Large intestine (tissue), 3 donors: ENCODE measurements around the gene ZBTB25. TPM values are rescaled to one million over a fixed set of nuclear protein-coding genes. Genes with fewer than 3 reads are reported as not detected.

Source experiments
- DNase-seq, 2 donors: peaks; one replicate each; pipeline versions ENCODE4 v3.0.0 to v3.0.0-alpha.2; 2013
- H3K27ac ChIP-seq: one replicate; pipeline ENCODE4 v1.5.1; 2013; ENCODE audit warnings: low read length
- H3K27me3 ChIP-seq: 2 replicates; pipeline ENCODE4 v1.6.1; 2013; ENCODE audit warnings: low read length; ENCODE audit not compliant: control insufficient read depth, insufficient read depth
- H3K36me3 ChIP-seq: 2 replicates; pipeline ENCODE4 v1.6.1; 2013; ENCODE audit warnings: low read length; ENCODE audit not compliant: control insufficient read depth, insufficient read depth
- H3K4me1 ChIP-seq: one replicate; pipeline ENCODE4 v1.6.1; 2013; ENCODE audit warnings: low read length; ENCODE audit not compliant: control insufficient read depth, insufficient read depth
- H3K4me3 ChIP-seq: one replicate; pipeline ENCODE4 v1.5.1; 2013; ENCODE audit warnings: low read length
- H3K9me3 ChIP-seq: one replicate; pipeline ENCODE4 v1.6.1; 2013; ENCODE audit warnings: mild to moderate bottlenecking, low read depth, low read length, moderate library complexity; ENCODE audit not compliant: control insufficient read depth
- WGBS: methylation state at CpG from one replicate; pipeline ENCODE4 v1.1.5; 2013; ENCODE audit warnings: low lambda C conversion rate; ENCODE audit not compliant: insufficient coverage; 5-methylcytosine and 5-hydroxymethylcytosine counted together
- polyA plus RNA-seq: library from polyadenylated mRNA; unstranded; fragments of 120-200 nt; gene quantifications from one replicate; pipeline ENCODE4 v1.2.1, GENCODE V29; 2013

ZBTB25 gene
- polyA plus RNA-seq, 1 donor: 11.0 TPM

- peak; percentile 78 to 88 for DNase-seq
- no CpG with 5 or more reads among the region's 63 CpGs for WGBS
- peaks cover 38% of the 10 kb centered on the region for H3K4me1 ChIP-seq
These were observed 765 bp upstream of the ZBTB25 start, which contains the start of gene ZBTB1 for GRCh38 chr14:64504310-64504896. Gene ZBTB1 (plus strand): TSS chr14:64504770. CDS start chr14:64521505, 16,735 bp downstream.

GRCh38 chr14:64502887-64503433, 678 bp downstream of the ZBTB25 start:
- WGBS: 0% methylated on average over 2 of the region's 29 CpGs
- peaks cover 38% of the 10 kb centered on the region for H3K4me1 ChIP-seq

More at GRCh38 chr14:64504310-64504896, 765 bp upstream of the ZBTB25 start, which contains the start of gene ZBTB1:
- Histone ChIP-seq H3K36me3 (no peaks in the 10 kb centered on the region), H3K27ac (peak within 1 kb of the TSS; percentile 99), H3K27me3 (no peaks in the 10 kb centered on the region), H3K4me3 (peak within 1 kb of the TSS; percentile 85), H3K9me3 (peaks cover 3% of the 10 kb centered on the region)

GRCh38 chr14:64502456-64502855, 1.2 kb downstream of the ZBTB25 start:
- 0% methylated on average over 1 of the region's 6 CpGs for WGBS
- peak overlapping the region; percentile 99 for H3K27ac ChIP-seq
- no peaks in the 10 kb centered on the region for H3K36me3 ChIP-seq
- no peaks in the 10 kb centered on the region for H3K27me3 ChIP-seq
- DNase-seq: peak in 1 of 2 donors; percentile 16
- peak overlapping the region; percentile 85 for H3K4me3 ChIP-seq
- peaks cover 38% of the 10 kb centered on the region for H3K4me1 ChIP-seq
- H3K9me3 ChIP-seq: peaks cover 3% of the 10 kb centered on the region

More at GRCh38 chr14:64502887-64503433, 678 bp downstream of the ZBTB25 start:
- Histone ChIP-seq H3K36me3 (no peaks in the 10 kb centered on the region), H3K9me3 (peaks cover 3% of the 10 kb centered on the region), H3K27ac (peak overlapping the region; percentile 99), H3K4me3 (peak overlapping the region; percentile 85), H3K27me3 (no peaks in the 10 kb centered on the region)
- peak; percentile 27 to 73 for DNase-seq

DNA sequence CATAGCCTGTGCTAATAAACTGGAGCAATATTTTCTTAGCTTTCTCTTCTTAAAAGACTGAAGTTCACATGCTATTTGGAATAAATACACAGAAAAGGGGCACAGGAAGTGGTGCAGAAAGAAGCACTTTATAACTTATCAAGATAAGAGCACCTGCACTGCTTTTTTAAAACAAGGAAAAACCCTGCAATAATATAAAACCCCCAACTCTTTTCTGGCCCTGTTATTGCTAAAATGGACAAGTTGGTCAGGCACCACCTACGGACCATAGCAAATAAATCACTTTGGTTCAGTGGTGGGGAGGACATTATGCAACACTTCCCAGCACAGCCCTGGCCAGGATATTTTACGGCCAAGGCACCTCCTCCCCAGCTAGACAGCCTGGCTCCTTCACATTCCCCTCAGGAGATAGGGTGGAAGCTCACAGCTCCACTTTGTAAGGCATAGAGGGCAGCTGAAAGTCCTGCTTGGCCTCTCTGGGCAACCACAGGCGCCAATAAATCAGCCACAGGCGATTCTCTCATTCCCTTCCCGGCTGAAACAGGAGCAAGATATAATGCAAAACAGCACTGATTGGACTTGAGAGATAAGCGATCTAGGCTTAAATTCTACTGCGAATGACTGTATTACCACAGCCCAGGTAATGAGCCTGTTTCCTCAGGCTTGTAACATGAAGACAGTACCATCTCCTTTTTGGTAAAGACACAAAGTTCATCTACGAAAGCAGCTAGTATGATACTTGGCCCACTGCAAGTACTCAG, 2.0 kb downstream of the ZBTB25 start:
- H3K4me3 ChIP-seq: peak overlapping the region; percentile 11
- peaks cover 34% of the 10 kb centered on the region for H3K4me1 ChIP-seq
- H3K27ac ChIP-seq: peak overlapping the region; percentile 99
- DNase-seq: peak; percentile 43 to 76
- H3K36me3 ChIP-seq: no peaks in the 10 kb centered on the region
- no CpG with 5 or more reads among the region's 8 CpGs for WGBS
- no peaks in the 10 kb centered on the region for H3K27me3 ChIP-seq
- peaks cover 3% of the 10 kb centered on the region for H3K9me3 ChIP-seq

DNA sequence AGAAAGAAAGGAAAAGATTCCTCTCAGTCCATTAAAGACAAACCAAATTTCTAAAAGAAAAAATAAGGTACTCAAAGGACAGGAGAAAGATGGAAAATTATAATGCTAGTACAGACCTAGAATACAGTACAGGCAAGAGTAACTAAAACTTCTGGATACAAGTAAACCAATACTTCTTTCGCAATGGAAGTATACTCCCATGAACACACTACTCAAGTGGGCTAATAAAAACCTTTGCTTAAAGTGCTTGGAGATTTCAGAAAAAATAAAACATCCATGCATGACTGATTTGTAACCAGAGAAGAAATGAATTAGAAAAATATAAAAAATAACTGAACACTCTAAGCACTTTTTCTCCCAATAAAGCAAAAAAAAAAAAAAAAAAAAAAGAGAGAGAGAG, 3.5 kb downstream of the ZBTB25 start:
- Histone ChIP-seq H3K9me3 (peaks cover 3% of the 10 kb centered on the region), H3K4me1 (peaks cover 28% of the 10 kb centered on the region), H3K27me3 (no peaks in the 10 kb centered on the region), H3K4me3 (no peak overlapping the region), H3K36me3 (no peaks in the 10 kb centered on the region), H3K27ac (no peak overlapping the region)
- no CpG with 5 or more reads among the region's 1 CpG for WGBS
- no peak for DNase-seq

DNA sequence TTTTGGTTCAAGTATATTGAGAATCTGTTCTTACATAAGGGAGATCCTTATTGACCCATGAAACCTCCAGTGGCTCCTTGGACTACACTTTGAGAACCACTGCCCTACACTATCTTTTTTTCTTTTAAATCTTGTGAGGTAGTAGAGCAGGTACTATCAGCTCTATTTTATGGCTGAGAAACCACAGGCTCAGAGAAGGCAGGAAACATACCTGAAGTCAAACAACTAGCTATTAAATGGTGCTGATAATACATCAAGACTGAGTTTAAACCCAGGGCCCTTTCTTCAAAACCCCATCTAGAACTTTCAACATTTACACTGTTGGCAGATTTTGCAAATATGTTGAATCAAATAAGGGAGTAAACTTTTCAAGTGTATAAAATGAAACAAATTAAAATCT, 6.9 kb downstream of the ZBTB25 start:
- H3K4me3 ChIP-seq: no peak overlapping the region
- DNase-seq: peak in 1 of 2 donors; percentile 40

DNA sequence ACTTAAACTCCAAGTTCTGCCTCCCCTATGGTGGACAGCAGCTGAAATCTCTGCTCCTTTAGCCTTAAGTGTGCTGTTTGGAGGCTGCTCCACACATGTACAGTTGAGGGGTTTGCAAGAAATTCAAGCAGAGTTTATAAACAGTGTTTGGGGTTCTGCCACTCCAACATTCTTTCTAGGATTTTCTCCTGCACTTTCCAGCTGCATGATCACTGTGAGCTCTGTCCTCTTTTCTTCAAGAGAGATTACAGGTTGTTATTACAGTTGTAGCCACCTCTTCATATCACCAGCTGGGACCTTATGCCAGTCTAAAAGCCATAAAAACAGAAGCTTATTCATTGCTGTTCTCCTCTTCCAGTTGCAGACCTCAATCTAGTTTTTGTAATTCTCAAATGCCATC, 8.4 kb downstream of the ZBTB25 start:
- H3K27ac ChIP-seq: no peak overlapping the region
- no peak overlapping the region for H3K4me3 ChIP-seq
- DNase-seq: no peak
- no peaks in the 10 kb centered on the region for H3K9me3 ChIP-seq
- H3K36me3 ChIP-seq: no peaks in the 10 kb centered on the region
- peaks cover 6% of the 10 kb centered on the region for H3K4me1 ChIP-seq
- H3K27me3 ChIP-seq: no peaks in the 10 kb centered on the region

More for the DNA sequence above, 6.9 kb downstream of the ZBTB25 start:
- H3K27ac ChIP-seq: no peak overlapping the region
- H3K9me3 ChIP-seq: no peaks in the 10 kb centered on the region
- peaks cover 18% of the 10 kb centered on the region for H3K4me1 ChIP-seq
- no peaks in the 10 kb centered on the region for H3K27me3 ChIP-seq
- H3K36me3 ChIP-seq: no peaks in the 10 kb centered on the region

DNA sequence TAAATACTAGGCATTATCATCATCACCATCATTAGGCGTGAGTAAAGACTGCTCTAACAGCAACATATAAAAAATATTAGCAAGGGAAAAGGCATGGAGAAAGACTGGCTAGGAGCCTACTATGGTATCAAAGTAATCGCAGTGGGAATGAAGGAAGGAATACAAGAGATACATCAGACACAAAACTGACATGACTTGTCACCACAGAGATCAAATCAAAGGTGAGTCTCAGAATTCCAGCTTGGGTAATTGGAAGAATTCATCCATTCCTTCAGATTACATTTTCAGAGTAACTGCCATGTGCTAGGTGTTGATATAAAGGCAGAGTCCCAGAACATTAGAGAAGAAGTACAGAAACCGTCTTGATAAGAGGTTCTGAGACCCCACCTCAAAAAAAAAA, 10.2 kb downstream of the ZBTB25 start:
- Histone ChIP-seq H3K9me3 (no peaks in the 10 kb centered on the region), H3K27ac (no peak overlapping the region), H3K4me1 (no peaks in the 10 kb centered on the region), H3K4me3 (no peak overlapping the region), H3K27me3 (no peaks in the 10 kb centered on the region), H3K36me3 (peaks cover 9% of the 10 kb centered on the region)
- WGBS: 100% methylated on average over 1 of the region's 3 CpGs
- no peak for DNase-seq

DNA sequence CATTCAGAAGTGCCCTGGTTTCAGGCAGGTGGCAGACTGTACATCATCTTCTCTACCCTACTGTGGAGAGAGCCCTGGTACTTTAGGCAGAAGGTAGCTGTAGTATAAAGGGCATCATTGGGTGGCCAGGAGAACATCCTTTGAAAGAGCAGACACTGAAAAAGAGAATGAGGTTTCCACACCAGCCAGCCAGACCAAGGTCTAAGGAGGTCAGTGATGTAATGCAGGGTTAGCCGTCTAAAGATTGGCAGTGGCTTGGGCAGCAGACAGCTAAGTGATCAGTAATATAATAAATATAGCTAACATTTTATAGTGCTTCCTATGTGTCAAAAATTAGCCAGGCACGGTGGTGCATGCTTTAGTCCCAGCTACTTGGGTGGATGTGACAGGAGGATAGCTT, 12.0 kb downstream of the ZBTB25 start:
- no CpG with 5 or more reads among the region's 2 CpGs for WGBS
- Histone ChIP-seq H3K36me3 (peaks cover 26% of the 10 kb centered on the region), H3K4me1 (no peaks in the 10 kb centered on the region), H3K4me3 (no peak overlapping the region), H3K27ac (no peak overlapping the region), H3K27me3 (no peaks in the 10 kb centered on the region), H3K9me3 (no peaks in the 10 kb centered on the region)
- no peak for DNase-seq

DNA sequence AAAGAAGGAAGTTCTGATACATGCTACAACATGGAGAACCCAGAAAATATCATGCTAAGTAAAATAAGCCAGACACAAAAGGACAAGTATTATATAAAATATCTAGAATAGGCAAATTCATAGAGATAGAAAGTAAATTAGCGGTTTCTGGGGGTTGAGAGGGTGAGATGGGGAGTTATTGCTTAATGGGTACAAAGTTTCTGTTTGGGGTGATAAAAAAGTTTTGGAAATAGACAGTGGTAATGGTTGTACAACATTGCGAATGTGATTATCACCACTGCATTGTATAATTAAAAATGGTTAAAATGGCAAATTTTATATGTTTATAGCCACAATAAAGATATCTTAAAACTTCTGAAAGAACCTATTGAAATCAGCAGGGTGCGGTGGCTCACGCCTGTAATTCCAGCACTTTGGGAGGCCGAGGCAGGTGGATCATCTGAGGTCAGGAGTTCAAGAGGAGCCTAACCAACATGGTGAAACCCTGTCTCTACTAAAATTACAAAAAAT, 15.0 kb downstream of the ZBTB25 start:
- no peaks in the 10 kb centered on the region for H3K9me3 ChIP-seq
- peaks cover 32% of the 10 kb centered on the region for H3K36me3 ChIP-seq
- no peak overlapping the region for H3K27ac ChIP-seq
- H3K27me3 ChIP-seq: no peaks in the 10 kb centered on the region
- no peak for DNase-seq
- H3K4me1 ChIP-seq: no peaks in the 10 kb centered on the region
- 90% methylated on average over 2 of the region's 5 CpGs for WGBS
- no peak overlapping the region for H3K4me3 ChIP-seq
